CD4-positive, alpha-beta T cell treated with Interleukin-17A for 4 hours (primary cell): Measurements from ENCODE around the gene KLF15.

Experiments
- DNase-seq: peaks from one replicate; pipeline ENCODE4 v3.0.0-alpha.2; 2020; ENCODE audit warnings: mixed read lengths

Gene KLF15

DNA sequence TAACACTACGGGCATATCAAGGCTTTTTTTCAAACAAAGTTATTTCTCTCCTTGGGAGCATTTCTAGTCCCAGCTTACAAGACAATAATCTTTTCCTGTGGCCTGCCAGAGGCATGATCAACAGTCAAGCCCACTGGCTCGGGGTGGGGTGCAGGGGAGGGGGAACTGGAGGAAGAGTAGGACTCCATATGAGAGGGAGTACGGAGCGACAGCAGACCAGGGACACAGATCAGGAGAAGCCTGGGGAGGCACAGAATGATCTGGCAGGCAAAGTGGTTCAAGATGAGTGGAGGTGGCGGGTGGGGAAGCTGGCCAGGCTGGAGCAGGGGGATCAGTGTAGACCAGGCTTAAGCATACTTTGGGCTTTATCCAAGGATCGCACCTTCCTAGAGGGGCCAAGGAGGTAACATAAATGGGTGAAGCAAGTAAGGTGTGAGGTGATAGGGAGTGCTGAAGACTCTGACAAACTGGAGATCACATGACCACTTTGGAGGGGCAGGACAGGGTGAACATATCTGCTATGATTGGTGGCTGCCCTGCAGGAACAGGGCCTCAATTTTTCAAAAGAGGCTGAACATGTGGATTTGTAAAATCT lies 37.4 kb downstream of the KLF15 start:
- DNase-seq = no peak

DNA sequence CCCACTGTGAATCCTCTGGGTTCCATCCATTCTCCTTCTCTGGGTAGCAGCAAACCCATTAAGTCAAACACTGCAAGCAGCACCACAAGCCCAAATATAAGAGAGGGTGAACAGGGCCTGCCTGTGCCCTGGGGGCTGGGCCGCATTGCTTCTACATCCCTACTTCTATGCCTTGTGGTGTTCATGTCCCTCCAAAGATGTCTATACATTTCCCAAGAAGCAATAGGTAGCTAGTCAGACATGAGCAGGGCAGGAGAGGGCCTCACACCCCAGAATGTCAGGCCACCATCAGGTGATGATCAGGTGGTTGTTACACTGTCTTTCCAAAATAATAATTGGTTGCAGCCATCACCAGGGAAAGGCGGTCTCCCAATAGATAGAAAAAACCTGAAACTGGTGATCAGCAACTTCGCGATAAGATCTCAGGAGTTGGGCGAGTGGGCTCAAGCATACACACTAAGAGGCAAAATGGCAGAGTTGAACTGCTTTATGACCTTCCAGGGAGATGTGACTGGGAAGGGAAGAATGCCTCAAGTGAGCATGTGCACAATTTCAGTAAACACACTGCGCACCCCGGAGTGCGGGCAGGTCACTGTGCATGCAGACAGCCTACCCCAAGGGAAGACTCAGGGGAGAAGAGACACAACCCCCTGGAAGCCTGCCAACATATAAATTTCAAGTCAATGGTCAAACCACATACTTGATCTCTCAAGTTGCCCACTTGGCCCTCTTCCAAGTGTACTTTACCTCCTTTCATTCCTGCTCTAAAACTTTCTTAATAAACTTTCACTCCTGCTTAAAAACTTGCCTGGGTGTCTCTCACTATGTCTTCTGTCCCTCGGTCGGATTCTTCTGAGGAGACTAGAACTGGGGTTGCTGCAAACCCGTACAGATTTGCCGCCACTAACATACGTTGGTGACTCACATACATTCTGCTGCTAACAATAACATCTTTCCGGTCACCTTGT lies 39.9 kb downstream of the KLF15 start:
- no peak for DNase-seq

DNA sequence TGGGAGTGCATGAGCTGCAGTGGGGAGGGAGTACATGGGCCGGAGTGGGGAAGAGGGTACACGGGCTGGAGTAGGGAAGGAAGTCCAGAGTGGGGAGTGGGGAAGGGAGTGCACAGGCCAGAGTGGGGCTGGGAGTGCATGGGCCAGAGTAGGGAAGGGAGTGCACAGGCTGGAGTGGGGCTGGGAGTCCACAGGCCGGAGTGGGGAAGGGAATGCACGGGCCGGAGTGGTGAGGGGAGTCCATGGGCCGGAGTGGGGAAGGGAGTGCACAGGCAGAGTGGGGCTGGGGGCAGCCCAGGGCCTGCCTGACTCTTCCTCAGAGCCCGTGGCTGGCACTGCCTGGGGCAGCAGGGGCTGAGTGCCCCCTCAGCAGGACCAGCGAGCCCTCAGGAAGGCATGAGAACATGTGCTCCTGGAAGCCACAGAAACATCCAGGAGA lies 40.7 kb downstream of the KLF15 start:
- no peak for DNase-seq

DNA sequence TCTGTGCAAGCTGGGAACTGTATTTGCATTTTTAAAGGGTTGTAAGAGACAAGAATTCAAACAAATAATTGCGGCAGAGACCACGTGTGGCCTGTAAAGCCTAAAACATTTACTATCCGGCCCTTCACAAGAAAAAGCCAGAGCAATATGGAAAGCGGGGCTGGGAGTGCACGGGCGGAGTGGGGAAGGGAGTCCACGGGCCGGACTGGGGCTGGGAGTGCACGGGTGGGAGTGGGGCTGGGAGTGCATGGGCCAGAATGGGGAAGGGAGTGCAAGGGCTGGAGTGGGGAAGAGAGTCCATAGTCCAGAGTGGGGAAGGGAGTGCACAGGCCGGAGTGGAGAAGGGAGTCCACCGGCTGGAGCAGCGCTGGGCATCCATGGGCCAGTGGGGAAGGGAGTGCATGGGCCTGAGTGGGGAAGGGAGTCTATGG lies 41.2 kb downstream of the KLF15 start:
- DNase-seq = no peak

DNA sequence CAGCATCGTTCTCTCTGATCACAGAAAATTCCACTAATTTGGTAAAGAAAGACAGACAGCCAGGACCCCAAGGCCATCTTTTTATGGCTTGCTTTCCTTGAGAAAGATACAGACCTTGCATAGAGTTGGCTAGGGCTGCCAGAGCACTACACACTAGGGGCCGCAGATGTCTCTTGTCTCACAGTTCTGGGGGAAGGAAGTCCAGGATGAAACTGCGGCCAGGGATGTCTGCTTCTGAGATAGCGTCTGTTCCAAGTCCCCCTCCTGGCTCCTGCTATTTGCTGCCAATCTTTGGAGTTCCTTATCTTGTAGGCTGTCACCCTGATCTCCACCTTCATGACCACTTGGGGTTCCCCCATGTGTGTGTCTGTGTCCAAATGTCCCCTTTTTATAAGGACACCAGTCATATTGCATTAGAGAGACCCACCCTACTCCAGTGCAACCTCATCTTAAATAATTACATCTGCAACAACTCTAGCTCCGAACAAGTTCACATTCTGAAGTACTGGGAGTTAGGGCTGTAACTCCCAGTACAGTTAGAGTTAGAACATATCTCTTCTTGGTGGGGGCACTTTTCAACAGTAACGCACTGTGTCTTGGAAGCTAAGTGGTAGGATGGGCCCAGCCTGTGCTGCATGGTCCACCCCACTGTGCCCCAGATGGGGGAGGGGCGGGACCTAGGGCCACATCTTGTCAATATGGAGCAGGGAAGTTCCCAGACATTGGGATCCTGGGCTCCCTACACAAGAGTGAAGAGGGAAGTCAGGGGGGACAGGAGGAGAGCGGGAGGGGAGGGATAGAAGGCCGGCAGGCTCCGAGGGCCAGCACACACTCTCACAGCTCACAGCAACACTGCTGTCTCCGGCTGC lies 42.2 kb downstream of the KLF15 start:
- DNase-seq = no peak

DNA sequence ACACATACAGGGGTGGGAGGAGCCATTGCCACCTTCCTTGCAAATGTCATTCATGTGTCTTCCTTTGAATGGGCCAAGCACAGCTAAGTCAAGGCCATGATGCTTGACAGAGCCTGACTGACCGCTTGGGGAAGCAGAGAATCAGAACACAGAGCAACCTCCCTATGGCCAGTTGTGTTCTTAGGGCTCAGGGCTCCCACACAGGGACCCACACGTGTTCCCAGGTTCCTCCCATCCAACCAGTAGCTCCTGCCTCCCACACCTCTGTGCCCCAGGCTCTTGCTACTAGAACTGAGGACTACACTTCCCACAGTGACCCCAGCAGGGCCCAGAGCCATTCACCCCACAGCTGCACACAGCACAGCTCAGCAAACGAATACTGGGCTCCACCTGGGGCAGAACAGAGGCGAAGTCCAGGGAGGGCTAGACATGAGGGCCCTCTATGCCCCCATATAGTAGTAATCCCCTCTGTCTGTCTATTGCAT lies 42.9 kb downstream of the KLF15 start:
- no peak for DNase-seq

DNA sequence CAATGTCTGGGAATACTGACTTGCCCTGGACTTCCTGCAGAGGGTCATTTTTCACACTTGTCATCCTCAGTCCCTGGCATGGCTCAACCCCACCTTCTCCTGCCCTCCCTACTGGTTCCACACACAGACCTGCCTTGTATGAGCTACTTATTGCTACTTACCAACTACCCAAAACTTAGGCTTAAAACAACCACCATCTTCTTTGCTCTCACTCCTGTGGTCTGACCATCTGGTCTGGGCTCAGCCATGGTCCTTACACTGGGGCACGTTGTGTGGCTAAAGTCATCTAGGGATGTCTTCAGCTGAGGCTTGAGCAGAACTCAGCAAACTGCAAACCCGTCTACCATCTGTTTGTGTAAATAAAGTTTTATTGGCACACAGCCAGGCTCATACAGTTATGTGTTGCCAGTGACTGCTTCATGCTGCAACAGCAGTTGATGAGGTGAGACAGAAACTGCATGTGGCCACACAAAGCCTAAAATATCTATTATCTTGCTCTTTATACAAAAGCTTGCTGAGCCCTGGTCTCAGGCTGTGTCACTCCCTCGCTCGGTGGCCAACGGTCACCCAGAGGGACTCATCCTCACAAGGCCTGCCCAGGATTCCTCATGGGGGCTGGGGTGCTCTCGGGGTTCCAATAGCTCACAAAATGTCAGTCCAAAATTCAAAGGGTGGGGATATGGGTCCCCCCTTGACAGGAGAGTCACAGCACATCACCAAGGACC lies 43.5 kb downstream of the KLF15 start:
- DNase-seq = no peak

DNA sequence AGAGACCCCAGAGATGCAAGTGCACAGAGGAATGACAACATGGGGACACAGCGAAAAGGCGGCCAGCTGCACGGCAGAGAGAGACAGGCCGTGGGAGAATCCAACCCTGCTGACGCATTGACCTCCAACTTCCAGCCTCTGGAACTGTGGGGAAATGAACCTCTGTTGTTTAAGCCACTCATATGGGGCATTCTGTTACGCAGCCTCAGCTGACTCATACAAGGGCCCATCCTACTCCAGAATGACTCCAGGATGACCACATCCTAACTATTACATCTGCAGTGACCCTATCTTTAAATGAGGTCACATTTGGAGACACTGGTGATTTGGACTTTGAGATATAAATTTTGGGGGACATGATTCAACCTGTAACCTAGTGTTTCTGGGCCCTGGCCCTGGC lies 44.0 kb downstream of the KLF15 start:
- no peak for DNase-seq

DNA sequence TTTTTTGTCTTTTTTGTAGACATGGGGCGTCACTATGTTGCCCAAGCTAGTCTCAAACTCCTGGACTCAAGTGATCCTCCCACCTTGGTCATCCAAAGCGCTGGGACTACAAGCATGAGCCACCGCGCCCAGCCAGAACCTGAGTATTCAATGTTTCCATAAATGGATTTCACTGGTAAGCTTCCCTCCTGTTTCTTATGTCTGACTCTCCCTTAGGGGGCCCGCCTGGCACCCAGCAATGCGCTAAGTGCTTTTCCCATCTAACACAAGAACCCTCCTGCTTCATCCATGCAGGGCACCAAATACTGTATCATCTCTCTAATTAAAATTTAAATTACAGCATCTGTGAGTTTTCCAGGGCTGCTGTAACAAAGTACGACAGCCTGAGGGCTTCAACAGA lies 44.9 kb downstream of the KLF15 start:
- DNase-seq = no peak

DNA sequence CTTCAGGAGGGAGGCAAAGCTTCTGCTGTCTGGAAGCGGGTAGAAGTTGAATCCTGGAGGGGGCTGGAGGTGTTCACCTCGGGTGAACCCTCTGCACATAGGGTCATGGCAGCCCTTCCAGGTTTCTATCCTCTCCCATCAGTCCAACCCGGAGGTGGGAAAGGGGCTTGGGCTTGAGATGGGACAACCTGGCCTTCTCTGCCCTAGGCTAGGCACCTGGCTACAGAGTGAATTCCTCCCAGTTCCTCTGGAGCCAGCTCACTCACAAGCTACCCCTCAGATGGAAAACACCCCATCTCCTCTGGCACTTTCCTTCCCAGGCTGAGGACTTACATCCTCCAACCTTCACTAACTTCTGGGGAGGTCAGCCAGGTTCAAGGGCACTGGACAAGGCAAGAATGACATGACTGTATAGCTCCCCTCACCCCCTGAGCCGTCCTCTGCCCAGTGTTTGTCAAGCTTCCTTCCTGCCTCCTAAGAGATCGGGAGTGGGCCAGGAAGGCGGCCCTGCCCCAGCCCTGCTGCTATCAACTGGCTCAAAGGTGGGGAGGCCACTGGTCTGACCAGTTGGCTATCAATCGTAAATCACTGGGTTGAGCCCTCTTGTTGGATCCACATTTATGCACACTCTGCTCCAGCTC lies 45.8 kb downstream of the KLF15 start:
- no peak for DNase-seq

DNA sequence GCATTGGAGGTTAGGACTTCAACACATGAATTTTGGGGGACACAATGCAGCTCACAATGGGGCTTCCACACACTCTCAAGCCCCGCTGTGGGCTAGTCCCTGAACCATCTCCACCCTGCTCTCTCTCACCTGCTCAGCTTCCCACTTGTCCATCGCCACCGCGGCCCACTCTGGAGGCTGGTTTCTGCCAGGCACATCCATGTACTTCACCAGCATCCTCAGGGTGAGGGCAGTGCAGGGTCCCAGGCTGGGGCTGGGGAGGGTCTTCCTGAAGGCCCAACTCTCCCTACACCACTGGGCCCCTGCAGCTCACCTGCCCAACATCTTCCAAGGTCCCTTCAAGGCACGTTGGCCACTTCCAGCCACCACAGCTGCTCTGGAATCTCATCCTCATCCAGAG lies 46.4 kb downstream of the KLF15 start:
- no peak for DNase-seq

DNA sequence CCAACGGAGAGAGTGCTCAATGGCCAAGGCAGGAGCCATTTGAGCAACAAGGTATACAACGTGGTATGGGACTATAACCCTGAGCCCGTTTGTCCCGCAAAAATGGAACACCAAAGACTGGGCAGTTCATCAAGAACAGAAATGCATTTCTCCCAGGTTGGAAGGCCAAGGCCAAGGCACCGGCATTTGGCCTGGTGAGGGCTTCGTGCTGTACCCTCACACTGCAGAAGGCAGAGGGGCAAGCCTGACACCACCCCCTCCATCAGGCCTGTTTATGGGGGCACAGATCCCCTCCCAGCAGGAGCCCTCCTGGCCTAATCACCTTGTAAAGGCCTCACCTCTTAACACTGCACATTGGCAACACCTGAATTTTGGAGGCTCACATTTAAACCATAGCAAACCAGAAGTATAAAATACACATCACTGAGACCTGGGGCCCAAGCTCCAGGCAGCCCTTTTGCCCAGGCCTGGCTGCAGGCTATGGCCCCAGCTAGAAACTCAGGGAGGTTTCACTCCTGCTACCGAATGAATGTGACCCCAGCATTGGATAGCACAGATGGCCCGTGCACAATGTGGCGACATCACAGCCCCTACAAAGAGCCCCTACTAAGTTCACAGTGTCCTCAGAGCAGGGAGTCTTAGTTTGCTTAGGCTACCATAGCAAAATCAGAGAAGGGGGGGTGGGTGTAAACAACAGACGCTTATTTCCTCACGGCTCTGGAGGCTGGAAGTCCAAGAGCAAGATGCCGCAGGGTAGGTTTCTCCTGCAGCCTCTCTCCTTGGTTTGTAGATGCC lies 47.1 kb downstream of the KLF15 start:
- DNase-seq = no peak

DNA sequence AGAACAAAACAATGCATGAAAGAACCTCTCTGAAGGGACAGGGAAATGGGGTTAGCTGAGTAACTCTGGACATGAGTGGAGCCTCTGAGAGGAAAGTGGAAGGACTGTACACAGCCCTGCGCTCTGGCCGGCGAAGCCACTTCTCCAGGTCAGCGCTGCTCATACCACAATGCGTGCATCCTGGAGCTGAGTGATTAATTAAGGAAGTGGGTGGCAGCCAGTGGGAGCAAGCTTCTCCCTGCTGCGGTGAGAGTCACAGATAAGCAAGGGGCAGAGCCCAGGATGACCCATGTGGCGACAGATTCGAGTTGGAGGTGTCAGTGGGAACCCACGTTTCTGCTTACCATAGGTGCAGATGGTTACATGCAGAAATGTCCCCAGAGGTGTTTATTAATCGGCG lies 48.0 kb downstream of the KLF15 start:
- no peak for DNase-seq

DNA sequence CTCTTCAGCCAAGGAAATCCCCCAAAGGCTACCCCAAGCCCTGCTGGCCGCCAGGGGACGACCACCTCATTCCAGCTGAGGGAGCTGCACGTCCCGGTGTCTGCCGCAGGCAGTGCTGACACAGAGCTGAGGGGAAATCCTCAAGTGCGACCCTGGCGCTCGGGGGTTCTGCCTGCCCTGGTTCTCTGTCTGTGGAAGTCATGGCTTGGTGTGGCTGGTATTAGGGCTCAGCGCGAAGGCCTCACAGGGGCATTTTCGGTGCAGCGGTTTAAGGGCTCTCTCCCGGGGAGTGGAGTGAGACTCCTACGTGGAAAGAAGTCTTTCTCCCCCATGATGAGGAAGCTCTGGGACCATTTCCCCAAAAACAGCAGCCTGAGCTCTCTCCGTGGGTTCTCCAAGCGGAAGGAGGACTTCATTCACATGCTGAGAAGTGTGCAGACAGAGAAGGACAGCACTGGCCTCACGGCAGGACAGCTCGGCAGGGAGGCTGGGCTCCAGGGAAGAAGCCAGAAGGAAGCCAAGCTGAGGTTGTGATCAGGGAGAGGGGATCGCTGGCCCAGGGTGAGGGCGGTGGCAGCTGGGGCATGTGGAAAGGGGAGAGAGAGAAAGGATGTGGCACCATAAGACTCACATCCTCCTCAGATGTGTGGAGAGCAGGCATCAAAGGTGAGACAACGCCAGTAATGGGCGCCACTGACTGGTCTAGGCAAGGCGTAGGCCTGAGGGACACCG lies 48.6 kb downstream of the KLF15 start:
- DNase-seq = no peak

DNA sequence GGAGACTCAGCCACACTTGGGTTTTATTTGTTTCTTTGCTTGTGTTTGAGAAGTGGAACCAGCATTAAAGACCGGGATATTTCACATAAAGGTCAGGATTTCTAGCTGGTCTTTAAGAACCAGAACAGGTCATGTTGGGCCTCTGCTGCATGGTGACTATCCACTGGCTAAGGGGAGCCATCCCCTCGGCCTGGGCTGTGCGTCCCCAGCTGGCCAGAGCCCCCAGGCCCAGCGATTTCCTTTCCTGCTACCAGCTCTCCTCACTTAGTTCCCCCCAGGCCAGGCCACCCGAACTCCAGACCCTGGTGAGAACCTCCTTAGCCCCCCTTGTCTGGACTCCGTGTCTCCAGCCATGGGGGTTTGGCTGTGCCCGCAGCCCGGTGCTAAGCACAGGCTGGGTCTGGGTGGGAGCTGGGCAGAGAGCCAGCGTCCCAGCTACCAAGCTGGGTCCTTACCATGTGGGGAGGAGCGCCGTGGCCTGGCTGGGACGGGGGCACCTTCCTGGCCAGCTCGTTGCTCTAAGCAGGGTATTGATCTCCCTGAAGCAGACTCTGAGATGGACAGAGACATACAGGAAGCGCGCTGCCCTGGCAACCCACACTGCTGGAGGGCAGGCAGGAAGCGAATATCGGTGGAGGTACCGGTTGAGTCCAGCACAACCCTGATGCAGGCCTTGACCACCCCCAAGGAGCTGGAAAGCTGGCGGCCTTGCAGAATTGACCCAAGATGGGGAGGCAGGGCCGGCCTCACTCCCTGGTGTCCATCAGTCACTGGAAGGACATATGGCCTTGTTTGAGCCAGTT lies 49.4 kb downstream of the KLF15 start:
- no peak for DNase-seq

DNA sequence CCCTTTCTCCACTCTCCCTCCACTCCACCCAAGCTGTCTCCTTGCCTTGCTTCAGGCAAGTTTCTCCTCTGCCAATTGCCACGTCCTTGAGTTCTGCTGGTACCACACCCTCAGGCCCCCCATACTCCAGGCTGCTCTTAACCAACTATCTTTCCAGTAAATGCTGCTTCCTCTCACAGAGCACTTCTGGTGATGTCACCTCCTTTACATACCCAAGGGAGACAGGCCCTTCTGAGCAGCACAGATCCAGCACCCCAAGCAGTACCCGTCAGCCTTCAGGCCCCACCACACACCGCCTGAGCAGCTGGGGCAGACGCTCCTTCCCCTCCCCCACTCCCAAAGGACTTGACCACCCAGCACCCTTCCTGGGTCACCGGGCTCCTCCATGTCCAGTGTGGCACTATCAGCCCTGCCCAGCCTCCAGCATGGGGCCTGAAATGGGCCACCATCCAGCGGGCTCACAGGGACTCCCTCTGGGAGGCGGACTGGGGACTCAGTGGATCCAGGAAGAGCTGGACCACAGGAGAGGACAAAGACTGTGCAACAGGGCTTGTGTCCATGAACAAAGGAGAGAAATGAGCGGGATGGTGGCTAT lies 50.2 kb downstream of the KLF15 start:
- DNase-seq = no peak

DNA sequence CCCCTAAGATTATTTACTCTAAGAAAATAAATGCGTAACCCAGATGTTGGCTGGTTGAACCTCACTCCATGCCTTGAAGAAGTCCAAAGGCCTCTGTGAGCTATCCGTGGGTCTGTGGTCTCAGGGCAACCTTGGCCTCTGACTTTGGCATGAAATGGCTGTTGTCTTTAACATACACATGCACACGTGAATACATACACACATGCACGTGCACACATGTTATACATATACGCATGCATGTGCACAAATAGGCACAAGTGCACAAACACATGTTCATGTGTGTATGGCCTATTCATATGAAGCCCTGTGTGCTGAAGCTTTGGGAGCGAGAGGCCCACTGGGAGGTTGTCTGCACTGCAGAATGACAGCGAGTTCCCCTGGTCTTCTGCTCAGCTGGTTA lies 50.8 kb downstream of the KLF15 start:
- DNase-seq = no peak

DNA sequence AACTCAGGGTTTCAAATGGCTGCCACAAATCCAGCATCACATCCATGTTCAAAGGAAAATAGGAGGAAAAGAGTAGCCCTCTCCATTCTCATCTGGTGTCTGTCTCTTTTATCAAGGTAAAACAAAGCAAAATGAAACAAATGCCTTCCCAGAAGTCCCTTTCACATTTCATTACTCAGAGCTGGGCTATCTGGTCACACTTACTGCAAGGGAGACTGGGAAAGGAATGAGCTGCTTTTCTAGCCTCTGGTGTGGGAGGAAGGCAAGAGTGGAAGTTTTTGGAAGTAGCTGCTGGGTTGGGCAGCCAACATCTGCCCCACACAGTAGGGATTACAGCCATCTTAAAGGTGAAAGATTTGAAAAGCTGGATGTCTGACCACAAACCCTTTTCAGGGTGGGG lies 51.8 kb downstream of the KLF15 start:
- no peak for DNase-seq

DNA sequence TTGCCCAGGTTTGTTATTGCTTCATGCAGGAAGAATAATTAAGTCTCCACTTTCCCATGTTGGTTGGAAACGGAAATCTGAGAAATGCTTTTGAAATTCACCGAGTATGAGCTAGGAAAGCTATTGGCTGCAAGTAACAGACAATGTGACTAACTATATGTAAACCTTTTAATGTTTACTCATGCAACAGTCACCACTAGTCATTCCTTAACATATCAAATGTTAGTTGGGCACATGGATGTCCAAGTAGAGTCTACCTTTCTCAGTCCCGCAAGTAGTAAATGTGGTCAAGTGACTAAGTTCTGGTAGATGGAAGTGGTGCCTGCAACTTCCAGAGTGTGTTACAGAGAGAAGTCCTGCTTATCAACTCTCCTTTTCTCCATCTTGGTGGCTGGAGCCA lies 52.5 kb downstream of the KLF15 start:
- no peak for DNase-seq
